Stimulated activated CD4-positive, alpha-beta T cell treated with anti-CD3 and anti-CD28 coated beads, Interleukin-4, amount 100 ng/mL, for 4 hours (primary cell): ENCODE measurements around the gene PSMA6.
A peak's percentile ranks its signal among the peaks of the same experiment; 100 is the strongest.
"Not testable (repeated sequence)": the region's sequence is repeated elsewhere in the genome, so short reads cannot be mapped to it uniquely, and the experiment has no call there.

Experiments
- DNase-seq, 2 experiments: peaks; one replicate each; pipeline ENCODE4 v3.0.0-alpha.2; 2020

PSMA6 gene

DNA sequence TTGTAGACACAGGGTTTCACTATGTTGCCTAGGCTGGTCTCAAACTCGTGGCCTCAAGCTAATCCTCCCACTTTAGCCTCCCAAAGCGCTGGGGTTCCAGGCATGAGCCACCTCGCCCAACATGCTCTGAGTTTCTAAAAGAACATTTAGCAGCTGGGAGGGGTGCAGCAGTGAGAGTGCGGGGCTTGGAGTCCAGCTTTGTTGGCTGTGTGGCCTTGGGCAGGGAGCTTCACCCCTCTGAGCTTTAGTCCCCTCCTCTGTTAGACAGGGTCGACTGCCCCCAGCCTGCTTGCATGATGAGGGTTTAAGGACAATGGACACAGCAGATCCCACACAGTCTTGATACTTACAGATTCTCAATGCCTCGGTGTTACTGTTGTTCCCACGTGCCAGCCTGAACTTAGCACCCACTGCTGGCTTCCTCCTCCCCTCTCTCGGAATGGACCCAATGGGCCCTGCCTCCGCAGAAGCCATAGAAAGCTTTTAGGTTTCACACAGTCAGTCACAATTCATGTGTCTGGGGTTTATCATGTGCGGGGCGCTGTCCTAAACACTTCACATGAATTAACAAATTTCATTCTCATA lies 54.6 kb downstream of the PSMA6 start:
- no peak for DNase-seq

DNA sequence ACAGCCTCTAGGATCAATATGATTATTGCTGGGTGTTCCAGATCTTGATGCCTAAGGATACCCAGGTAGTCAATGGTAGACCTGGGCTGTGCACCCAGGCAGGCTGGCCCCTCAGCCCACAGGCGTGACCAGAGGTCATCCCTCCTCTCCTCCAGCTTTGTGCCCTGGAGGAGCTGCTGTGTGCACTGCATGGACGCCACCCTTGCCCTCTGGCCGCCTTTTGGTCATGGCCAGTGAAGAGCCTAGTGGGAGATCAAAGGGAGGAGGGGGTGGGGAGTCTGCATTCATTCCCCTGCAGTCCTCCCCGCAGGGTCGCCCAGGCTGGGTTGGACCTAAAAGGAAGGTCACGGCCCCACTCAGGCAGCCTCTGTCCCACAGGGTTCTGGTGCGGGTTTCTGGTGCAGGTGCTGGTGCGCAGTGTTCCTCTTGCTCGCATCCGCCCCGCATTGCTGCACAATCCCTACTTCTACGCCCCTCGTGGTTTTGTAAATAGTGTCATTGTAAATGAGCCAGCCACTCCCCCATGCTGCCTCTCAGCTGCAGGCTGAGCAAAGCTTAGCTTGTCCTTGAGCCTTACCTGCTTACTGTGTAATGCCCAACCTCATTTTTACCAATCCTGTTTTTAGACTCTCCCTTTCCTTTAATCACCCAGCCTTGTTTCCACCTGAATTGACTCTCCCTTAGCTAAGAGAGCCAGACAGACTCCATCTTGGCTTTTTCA lies 55.3 kb downstream of the PSMA6 start:
- no peak for DNase-seq

- DNase-seq, result not testable (repeated sequence)
Observed at GRCh38 chr14:35348044-35348380, 55.8 kb downstream of the PSMA6 start.

DNA sequence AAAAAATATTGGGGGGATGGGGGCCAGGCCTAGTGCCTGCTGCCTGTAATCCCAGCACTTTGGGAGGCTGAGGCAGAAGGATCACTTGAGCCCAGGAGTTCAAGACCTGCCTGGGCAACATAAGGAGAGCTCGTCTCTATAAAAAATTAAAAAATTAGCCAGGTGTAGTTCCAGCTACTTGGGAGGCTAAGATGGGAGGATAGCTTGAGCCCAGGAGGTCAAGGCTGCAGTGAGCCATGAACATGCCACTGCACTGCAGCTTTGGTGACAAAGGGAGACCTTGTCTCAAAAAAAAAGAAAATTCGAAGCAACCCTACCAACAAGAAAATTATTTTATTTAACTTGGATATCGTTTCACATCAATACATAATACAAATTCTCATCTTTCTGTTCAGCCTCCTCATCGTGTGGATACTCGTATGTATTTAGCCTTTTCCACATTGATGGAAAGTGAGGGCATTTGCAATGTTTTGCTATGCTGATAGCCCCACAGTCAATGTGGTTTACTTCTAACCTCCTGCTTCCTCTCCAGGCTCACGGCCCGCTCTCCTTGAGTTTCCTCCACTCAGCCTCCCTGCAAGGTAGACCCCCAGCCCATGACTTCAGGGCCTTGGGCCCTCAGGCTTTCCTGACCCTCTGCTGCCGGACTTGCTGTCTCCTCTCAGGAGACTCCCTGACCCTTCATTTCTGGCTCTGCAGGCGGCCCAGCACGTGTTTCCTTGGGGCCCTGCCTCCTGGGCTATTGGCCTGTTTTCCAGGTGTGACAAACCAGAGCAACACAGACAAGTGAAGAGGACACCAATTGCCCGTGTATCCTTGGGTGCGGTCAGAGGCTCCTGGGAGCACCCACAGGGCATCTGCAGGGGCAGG lies 57.5 kb downstream of the PSMA6 start:
- DNase-seq, result no peak

DNA sequence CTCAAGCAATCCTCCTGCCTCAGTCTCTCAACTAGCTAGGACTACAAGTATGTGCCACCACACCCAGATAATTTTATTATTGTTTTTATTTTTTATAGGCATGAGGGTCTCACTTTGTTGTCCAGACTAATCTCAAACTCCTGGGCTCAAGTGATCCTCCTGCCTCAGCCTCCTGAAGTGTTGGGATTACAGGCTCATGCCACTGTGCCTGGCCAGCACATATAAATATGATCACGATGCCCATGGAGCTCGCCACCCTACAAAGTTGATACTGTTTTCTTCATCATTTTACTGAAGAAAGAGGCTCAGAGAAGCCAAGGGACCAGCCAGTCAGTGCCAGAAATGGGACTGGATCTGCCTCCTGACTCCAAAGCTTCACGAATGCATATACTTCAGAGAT lies 59.3 kb downstream of the PSMA6 start:
- DNase-seq, result no peak

- DNase-seq, result no peak
Observed at GRCh38 chr14:35351897-35352273, 59.7 kb downstream of the PSMA6 start.

- no peak for DNase-seq
Observed at GRCh38 chr14:35352274-35353233, 60.4 kb downstream of the PSMA6 start.

- DNase-seq, result no peak
Observed at GRCh38 chr14:35353409-35354172, 61.4 kb downstream of the PSMA6 start.

DNA sequence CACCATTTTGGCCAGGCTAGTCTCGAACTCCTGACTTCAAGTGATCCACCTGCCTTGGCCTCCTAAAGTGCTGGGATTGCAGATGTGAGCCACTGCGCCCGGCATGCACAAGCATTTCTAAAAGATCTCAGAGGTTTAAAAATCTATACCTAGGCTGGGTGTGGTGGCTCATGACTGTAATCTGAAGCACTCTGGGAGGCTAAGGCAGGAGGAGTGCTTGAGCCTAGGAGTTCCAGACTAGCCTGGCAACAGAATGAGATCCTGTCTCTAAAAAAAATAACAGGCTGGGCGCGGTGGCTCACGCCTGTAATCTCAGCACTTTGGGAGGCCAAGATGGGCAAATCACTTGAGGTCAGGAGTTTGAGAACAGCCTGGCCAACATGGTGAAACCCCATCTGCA lies 63.1 kb downstream of the PSMA6 start:
- DNase-seq, result not testable (repeated sequence)

- peak; percentile 14 to 22 for DNase-seq
Observed at GRCh38 chr14:35355981-35356841, 64.0 kb downstream of the PSMA6 start.

DNA sequence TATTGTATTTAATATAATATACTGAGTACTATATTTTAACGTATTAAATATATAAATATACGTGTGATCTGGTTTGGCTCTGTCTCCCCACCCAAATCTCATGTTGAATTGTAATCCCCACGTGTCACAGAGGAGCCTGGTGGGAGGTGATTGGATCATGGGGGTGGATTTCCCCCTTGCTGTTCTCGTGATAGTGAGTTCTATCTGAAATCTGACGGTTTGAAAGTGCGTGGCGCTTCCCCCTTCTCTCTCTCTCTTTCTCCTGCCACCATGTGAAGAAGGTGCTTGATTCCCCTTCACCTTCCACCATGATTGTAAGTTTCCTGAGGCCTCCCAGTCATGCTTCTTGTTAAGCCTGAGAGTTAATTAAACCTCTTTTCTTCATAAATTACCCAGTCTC lies 67.5 kb downstream of the PSMA6 start:
- not testable (repeated sequence) for DNase-seq

DNA sequence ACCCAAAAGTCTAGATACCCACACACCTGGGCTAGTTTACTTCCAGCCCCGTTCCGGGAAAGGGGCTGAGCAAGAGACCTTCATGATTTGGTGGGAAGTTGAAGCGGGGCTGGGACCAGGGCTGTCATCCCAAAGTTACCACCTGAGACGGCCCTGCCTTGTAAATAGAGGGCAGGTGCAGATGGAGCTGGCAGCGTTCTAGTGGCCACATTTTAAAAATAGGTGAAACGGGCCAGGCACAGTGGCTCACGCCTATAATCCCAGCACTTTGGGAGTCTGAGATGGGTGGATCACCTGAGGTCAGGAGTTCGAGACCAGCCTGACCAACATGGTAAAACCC lies 68.9 kb downstream of the PSMA6 start:
- no peak for DNase-seq

DNA sequence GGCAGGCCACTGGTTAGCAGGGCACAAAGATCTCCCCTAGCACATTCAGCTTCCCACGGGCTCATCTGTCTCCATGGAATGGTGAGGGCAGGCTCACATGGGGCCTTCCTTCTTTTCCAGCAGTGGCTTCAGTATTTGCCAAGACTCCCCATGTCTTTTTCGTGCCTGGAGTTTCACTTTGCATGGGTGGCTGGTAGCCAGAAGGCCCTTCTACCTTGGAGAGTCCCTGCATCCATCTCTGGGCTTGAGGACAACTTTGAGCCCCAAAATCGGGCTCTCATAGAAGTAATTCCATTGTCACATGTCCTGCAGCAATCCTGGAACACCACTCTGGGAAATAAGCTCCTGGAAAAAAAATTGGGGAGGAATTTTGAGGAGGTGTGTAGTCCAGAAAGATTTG lies 70.3 kb downstream of the PSMA6 start:
- no peak for DNase-seq

- DNase-seq, result no peak
Observed at GRCh38 chr14:35362911-35363374, 70.8 kb downstream of the PSMA6 start.

- DNase-seq, result peak; percentile 68 to 79
Observed at GRCh38 chr14:35365130-35366055, 73.2 kb downstream of the PSMA6 start.

GRCh38 chr14:35366056-35366451 lies 73.9 kb downstream of the PSMA6 start:
- DNase-seq, result no peak

GRCh38 chr14:35366521-35366976 lies 74.4 kb downstream of the PSMA6 start:
- DNase-seq, result no peak

GRCh38 chr14:35367056-35367372 lies 74.8 kb downstream of the PSMA6 start:
- no peak for DNase-seq
